Measurements from ENCODE around the gene ORC2.

Gene ORC2

DNA sequence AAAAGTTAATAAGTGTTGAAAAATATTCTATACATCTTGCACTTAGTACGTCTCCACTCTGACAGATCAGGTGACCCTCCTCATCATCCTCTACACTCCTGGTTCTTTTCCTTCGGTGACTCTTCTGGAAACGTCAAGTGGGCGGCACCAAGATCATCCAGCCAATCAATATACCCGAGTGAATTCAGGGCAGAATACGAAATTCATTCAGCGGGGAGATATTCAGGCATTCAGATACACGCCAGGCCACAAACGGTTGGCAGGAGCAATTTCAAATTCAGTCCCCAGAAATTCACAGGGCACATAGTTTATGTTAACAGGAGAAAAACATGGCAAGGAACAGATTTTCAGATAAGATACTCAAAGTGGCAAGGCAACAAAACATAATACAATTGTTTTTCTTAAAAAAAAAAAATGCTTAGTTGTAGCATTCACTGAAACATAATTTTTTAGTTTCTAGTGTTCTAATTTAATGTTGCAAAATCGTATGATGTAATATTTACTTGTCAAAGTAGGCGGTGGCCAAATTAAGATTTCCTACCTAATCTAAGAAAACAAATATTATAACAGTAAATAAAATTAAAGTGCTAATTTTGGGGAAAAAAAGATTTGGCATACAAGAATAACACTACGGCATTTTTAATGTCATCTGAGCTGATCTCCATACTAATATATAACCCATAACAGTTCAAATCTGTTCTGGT lies 103.2 kb downstream of the ORC2 start:
- DNase-seq: no peak

Data from NCI-H2029 treated with DMSO at 0.1 percent for 48 hours (cell line).